IPS-11a (cell line): ENCODE data around the gene MINDY4.

Experiments used
- H3K4me3 ChIP-seq: one replicate; pipeline ENCODE4 v1.5.1; 2013; ENCODE audit warnings: low read depth, low read length, control low read depth

MINDY4 gene

GRCh38 chr7:30771174-30771879 lies at the start of gene MINDY4:
MINDY4 (plus strand) TSS chr7:30771417; CDS start chr7:30771494, 77 bp downstream.
- H3K4me3 ChIP-seq = peak within 1 kb of the TSS; percentile 60

DNA sequence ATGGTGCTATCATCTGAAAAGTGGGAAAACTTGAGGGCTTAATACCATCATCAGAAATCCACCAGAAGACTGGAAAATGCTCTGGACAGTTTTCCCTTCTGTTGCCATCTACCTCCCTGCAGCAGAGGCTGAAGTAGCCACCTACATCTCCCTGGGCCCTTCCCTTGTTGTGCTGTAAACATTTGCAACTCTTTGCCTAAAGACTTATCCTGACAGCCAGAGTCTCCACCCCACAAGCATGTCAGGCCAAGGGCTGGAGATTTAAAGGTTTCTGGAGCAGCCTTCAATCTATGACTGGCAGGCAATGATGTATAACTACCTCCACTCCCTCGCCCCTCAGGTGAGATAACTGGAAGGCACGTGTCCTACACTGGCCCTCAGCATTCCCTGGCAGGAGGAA lies 49.0 kb upstream of the MINDY4 start:
- no peak overlapping the region for H3K4me3 ChIP-seq

DNA sequence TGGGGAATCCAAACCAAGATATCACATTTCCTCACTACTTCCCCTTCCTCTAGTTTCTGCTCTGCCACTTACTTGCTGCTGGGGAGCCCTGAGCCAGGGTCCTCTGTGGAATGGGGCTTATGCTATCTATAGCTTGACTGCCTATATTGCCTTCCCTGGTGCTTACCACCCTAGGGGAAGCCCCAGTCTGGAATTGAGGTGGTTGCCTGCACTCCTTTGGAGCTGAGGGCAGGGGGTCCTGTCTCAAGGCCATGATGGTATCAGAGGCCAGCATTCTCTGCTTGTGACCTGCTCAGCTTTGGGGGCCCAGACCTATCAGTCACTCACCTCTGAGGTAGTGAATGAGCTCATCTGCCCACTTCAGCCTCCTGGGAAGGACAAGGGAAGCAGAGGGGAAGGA lies 48.5 kb upstream of the MINDY4 start:
- H3K4me3 ChIP-seq = no peak overlapping the region

GRCh38 chr7:30723776-30724175 lies 47.4 kb upstream of the MINDY4 start:
- H3K4me3 ChIP-seq = no peak overlapping the region

- no peak overlapping the region for H3K4me3 ChIP-seq
Measured at GRCh38 chr7:30726296-30727006, 44.8 kb upstream of the MINDY4 start.

DNA sequence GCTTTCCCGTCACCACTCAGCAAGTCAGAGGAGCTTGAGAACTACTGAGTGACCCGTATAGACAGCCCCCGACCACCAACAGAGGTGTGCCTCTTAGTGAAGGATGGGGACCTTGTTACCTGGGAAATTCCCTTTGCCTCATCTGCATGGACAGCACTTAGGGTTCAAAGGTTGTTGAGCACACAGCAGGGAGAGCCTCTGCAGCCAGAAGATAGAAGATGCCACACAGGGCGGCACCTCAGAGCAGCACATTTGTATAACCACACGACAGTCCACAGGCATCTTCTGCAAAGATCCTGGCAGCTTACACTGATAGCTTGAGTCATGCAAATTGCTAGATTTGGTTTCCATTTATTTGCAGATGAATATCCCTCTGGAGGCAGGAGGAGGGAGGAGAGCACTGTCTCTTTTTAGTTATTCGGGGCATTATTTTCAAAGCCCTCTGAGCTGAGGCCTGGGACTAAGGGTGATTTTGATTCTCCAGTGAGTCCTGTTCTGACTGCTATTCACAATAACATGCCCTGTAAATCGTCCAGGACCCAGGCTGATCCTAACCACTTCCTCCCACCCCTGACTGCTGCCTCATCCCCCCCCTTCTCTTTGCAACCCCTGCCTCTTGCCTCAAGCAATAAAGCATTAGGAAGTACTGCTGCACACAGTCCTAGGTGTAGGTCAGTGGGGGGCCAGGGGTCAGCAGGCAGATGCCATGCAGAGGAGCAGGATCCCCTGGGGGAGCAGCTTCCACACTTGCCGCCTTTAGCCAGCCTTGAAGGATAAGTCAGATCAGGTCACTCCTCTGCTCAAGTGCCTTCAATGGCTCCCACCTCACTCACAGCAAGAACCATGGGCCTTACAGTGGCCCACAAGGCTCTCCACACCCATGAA lies 43.9 kb upstream of the MINDY4 start:
- H3K4me3 ChIP-seq = no peak overlapping the region

GRCh38 chr7:30728591-30729100 lies 42.6 kb upstream of the MINDY4 start:
- H3K4me3 ChIP-seq = no peak overlapping the region

DNA sequence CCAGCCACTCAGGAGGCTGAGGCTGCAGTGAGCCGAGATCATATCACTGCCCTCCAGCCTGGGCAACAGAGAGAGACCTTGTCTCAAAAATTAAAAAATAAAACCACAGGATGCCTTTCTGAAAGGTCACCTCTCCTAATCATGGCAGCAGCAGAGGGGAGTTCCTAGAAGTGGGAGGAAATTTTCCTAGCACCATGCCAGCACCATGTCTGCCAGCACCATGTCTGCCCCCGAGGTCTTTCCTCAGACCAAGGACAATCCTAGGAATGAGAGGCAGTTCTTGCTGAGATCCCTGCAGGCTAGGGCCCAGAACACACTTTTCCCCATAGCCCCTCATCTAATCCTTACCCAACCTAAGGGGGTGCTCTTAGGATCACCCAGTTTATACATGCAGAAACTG lies 41.6 kb upstream of the MINDY4 start:
- H3K4me3 ChIP-seq = no peak overlapping the region

DNA sequence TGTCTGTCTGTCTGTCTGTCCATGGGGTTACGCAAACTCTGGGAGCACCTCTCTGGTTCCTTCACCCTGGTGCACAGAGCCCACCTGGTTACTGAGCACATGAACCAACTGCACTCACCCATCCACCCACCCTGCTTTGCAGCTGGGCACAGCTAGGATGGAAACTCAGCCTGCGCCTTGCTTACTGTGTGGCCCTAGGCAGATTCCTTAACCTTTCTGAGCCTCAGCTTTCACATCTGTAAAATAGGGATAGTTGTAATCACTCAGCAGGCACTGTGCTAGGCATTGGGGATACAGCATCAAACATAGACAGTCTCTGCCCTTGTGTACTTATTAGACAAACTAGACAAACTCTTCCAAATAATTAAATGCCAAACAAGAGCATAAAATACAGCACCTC lies 41.1 kb upstream of the MINDY4 start:
- H3K4me3 ChIP-seq = no peak overlapping the region

DNA sequence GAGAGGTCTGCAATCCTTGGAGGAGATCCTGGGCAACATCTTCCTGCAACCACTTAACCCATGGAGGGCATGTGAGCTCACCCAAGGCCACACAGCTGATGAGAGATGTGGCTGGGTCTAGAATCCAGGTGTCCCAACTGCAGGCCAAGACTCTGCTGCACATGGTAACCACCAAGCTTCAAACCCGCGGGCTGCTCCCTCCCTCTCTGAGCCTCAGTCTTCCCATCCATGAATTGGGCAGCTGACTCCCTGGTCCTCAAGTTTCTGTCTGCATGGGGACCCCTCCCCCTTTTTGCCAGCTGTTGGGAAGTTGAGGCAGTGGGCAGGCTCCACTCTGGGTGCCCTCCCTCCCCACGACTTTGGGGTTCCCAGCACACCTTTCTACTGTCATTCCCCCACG lies 40.2 kb upstream of the MINDY4 start:
- H3K4me3 ChIP-seq = no peak overlapping the region

- H3K4me3 ChIP-seq = no peak overlapping the region
Measured at GRCh38 chr7:30731581-30731980, 39.6 kb upstream of the MINDY4 start.

GRCh38 chr7:30732606-30733005 lies 38.6 kb upstream of the MINDY4 start:
- H3K4me3 ChIP-seq = no peak overlapping the region

DNA sequence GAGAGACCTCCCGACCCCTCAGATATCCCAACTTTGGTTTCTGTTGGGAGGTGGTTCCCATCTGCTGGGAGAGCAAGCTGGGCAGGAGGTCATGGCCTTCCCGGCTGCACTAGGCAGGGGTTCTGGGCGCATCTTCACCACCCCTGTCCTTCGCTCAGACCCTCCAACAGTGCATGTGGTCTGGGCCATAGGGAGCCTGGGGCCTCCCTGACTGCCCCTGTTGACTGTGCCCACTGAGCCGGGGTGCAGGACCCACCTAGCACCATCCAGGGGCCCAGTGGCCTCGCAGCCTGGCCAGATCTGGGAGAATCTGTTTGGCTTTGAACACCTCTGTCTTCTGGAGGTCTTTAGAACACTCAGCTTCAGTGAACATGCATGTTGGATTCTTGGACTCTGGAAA lies 38.0 kb upstream of the MINDY4 start:
- H3K4me3 ChIP-seq = no peak overlapping the region

DNA sequence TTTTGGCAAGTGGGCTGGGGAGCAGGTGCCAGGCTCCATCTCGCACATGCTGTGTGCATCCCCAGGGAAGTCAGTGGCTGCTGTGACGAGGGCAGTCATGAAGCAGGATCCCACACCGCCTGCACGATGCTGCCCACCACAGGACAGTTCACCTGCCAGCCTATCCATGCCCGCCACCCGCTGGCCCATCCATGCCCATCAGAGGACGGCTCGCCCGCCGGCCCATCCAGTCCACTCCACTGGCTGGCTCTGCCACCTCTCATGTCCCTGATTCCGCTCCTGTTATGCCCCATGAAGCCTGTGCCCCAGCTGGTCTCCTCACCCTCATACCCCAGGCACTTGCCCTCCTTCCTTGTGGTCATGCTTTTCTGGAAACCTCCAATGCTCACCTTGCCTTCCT lies 37.5 kb upstream of the MINDY4 start:
- no peak overlapping the region for H3K4me3 ChIP-seq

GRCh38 chr7:30734497-30734896 lies 36.7 kb upstream of the MINDY4 start:
- H3K4me3 ChIP-seq = no peak overlapping the region

DNA sequence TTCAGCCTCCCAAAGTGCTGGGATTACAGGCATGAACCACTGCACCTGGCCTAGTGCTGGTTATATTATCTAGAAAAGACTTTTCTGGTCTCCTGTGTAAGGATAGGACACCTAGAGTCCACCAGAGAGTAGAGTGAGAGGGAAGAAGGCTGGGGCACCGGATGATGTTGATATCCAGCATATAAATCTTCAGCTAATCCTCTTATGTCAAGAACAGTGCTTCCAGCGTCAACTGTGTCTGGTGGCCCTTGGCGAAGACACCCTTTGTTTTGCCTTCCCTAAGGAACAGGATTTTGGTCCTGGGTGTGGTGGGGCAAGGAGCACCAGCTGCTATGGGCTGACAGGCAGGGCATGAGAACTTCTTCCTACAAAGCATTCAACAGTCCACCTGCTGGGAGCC lies 35.6 kb upstream of the MINDY4 start:
- no peak overlapping the region for H3K4me3 ChIP-seq

DNA sequence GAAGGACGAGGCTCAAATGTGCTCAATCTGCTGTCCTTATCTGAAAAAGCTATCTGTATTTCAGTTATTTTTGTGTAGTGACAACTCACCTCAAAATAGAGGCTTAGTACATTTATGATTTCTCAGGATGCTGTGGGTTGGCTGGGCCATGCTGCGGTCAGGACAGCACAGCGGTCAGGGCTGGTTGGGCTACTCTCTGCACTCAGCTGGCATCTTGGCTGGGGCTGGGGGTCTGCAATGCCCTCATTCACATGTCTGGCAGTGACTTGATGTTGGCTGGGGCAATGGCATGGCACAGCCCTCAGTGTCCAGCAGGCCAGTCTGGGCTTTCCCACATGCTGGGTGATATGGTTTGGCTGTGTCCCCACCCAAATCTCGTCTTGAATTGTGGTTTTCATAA lies 34.9 kb upstream of the MINDY4 start:
- no peak overlapping the region for H3K4me3 ChIP-seq

GRCh38 chr7:30738026-30738915 lies 32.9 kb upstream of the MINDY4 start:
- H3K4me3 ChIP-seq = no peak overlapping the region

DNA sequence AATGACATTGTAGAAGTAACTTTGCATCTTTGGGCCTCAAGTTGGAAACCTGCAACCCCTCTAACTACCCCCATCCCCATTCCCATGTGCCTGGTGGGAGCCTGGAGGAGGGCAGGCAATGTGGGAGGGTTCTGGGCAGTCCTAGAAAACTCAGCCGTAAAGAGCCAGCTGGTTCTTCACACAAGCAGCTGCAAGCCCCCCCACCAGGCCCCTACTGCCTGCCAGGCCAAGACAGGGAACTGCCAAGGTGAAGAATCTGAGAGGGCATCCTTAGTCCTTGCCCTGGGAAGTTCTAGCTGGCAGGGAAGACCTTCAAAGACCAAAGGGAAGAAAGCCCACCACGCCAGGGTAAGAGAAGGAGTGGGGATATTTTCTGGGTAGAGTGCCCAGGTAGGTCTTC lies 31.5 kb upstream of the MINDY4 start:
- H3K4me3 ChIP-seq = no peak overlapping the region

GRCh38 chr7:30740417-30741181 lies 30.6 kb upstream of the MINDY4 start:
- H3K4me3 ChIP-seq = no peak overlapping the region
